SK-N-SH (cell line): ENCODE measurements around the gene PIP5K1B. TPM values are rescaled to one million over a fixed set of nuclear protein-coding genes. Genes with fewer than 3 reads are reported as not detected.

ENCODE experiments used
- CTCF ChIA-PET: fragments of 300-600, 350-600 bp; formaldehyde crosslinking; extraction: SDS; loops from one replicate; lab custom pipeline; 2021; lab: Yijun Ruan, JAX
- POLR2A ChIA-PET: fragments of 350-600 bp; sonication (Branson Sonifier 250); formaldehyde crosslinking; extraction: SDS; loops from one replicate; lab custom pipeline; 2020; ENCODE audit warnings: antibody characterized with exemption, inconsistent platforms; lab: Yijun Ruan, JAX
- DNase-seq: peaks from one replicate; pipeline ENCODE4 v3.0.0; 2012
- H2AFZ ChIP-seq: fragments of 200-600 bp; sonication (generic); 2 replicates; pipeline ENCODE4 v1.8.1; 2016; ENCODE audit warnings: antibody characterized with exemption, mild to moderate bottlenecking, low read depth
- H3F3A ChIP-seq: fragments of 200-600 bp; sonication (generic); replicated peaks from 2 replicates; pipeline ENCODE3; 2016; ENCODE audit warnings: antibody characterized with exemption, mild to moderate bottlenecking; ENCODE audit not compliant: insufficient read depth
- H3K27ac ChIP-seq, 2 experiments: fragments of 200-500 bp in 1 of 2; fragments of 200-600 bp in 1 of 2; sonication (Bioruptor generic) in 1 of 2; sonication (generic), shearing (Covaris generic) in 1 of 2; 2 replicates each; pipeline versions ENCODE4 v1.5.1 to v1.6.1; 2014 to 2016; ENCODE audit warnings: low read depth in 2 of 2, inconsistent platforms in 1 of 2, low read length in 1 of 2, mild to moderate bottlenecking in 1 of 2, mixed read lengths in 1 of 2
- H3K27me3 ChIP-seq: fragments of 200-600 bp; sonication (generic), shearing (Covaris generic); 2 replicates; pipeline ENCODE4 v1.6.1; 2016; ENCODE audit warnings: mixed run types; ENCODE audit not compliant: insufficient read depth
- H3K36me3 ChIP-seq, 2 experiments: fragments of 200-500 bp in 1 of 2; fragments of 200-600 bp in 1 of 2; sonication (Bioruptor generic) in 1 of 2; sonication (generic) in 1 of 2; replicated peaks in 1 of 2; 2 replicates each; pipeline versions ENCODE3 to v1.5.1; 2014 to 2016; ENCODE audit warnings: low read length in 1 of 2, mild to moderate bottlenecking in 1 of 2; ENCODE audit not compliant: insufficient read depth in 2 of 2, control insufficient read depth in 1 of 2
- H3K4me1 ChIP-seq, 2 experiments: fragments of 200-500 bp in 1 of 2; fragments of 200-600 bp in 1 of 2; sonication (Bioruptor generic) in 1 of 2; sonication (generic), shearing (Covaris generic) in 1 of 2; 2 replicates each; pipeline versions ENCODE4 v1.5.1 to v1.6.1; 2014 to 2016; ENCODE audit warnings: low read depth in 1 of 2, low read length in 1 of 2, mixed run types in 1 of 2; ENCODE audit not compliant: insufficient read depth in 2 of 2, control insufficient read depth in 1 of 2
- H3K4me2 ChIP-seq: fragments of 200-600 bp; sonication (generic), shearing (Covaris generic); 2 replicates; pipeline ENCODE4 v1.6.1; 2017; ENCODE audit warnings: mixed run types
- H3K4me3 ChIP-seq, 2 experiments: fragments of 200-500 bp in 1 of 2; fragments of 200-600 bp in 1 of 2; sonication (Bioruptor generic) in 1 of 2; sonication (generic), shearing (Covaris generic) in 1 of 2; 2 replicates each; pipeline versions ENCODE4 v1.5.1 to v1.8.1; 2014 to 2016; ENCODE audit warnings: low read depth in 2 of 2, inconsistent platforms in 1 of 2, low read length in 1 of 2, mild to moderate bottlenecking in 1 of 2, mixed read lengths in 1 of 2, moderate library complexity in 1 of 2
- H3K79me2 ChIP-seq: fragments of 200-600 bp; sonication (generic); 2 replicates; pipeline ENCODE4 v1.8.1; 2017; ENCODE audit warnings: mild to moderate bottlenecking; ENCODE audit not compliant: insufficient read depth
- H3K9ac ChIP-seq: fragments of 200-600 bp; sonication (generic); 2 replicates; pipeline ENCODE4 v1.6.1; 2017; ENCODE audit warnings: mixed run types
- H3K9me2 ChIP-seq: fragments of 200-600 bp; sonication (generic); 2 replicates; pipeline ENCODE4 v1.6.1; 2017; ENCODE audit warnings: mixed run types
- H3K9me3 ChIP-seq: fragments of 200-600 bp; sonication (generic); 2 replicates; pipeline ENCODE4 v1.6.1; 2017; ENCODE audit warnings: mixed run types, mild to moderate bottlenecking, moderate library complexity
- H4K20me1 ChIP-seq: fragments of 200-600 bp; sonication (generic); 2 replicates; pipeline ENCODE4 v1.6.1; 2017; ENCODE audit warnings: mild to moderate bottlenecking, mixed run types; ENCODE audit not compliant: insufficient read depth
- ELF1 ChIP-seq: IDR thresholded peaks from 2 replicates; pipeline ENCODE4 v1.4.0; 2012
- FOSL2 ChIP-seq: IDR thresholded peaks from 2 replicates; pipeline ENCODE4 v1.4.0; 2012; ENCODE audit warnings: low read depth, mild to moderate bottlenecking, moderate library complexity, borderline replicate concordance
- FOXM1 ChIP-seq: IDR thresholded peaks from 2 replicates; pipeline ENCODE4 v1.4.0; 2012; ENCODE audit warnings: low read depth, mild to moderate bottlenecking
- MEF2A ChIP-seq: IDR thresholded peaks from 2 replicates; pipeline ENCODE4 v1.4.0; 2012; ENCODE audit warnings: low read depth, borderline replicate concordance
- MXI1 ChIP-seq: IDR thresholded peaks from 2 replicates; pipeline ENCODE4 v1.6.1; 2012; ENCODE audit warnings: mild to moderate bottlenecking, low read depth, low read length, improper control_type of control experiment
- NRF1 ChIP-seq: IDR thresholded peaks from 2 replicates; pipeline ENCODE4 v1.6.1; 2012; ENCODE audit warnings: low read depth, mild to moderate bottlenecking, low read length
- RAD21 ChIP-seq: IDR thresholded peaks from 2 replicates; pipeline ENCODE4 v1.6.1; 2012; ENCODE audit warnings: mild to moderate bottlenecking, low read length
- RCOR1 ChIP-seq: fragments of 150-350 bp; IDR thresholded peaks from 2 replicates; pipeline ENCODE4 v1.6.1; 2017; ENCODE audit warnings: antibody characterized with exemption, low read length
- RFX5 ChIP-seq: IDR thresholded peaks from 2 replicates; pipeline ENCODE4 v1.6.1; 2012; ENCODE audit warnings: mild to moderate bottlenecking, improper control_type of control experiment, low read length
- SIN3A ChIP-seq: IDR thresholded peaks from 2 replicates; pipeline ENCODE4 v1.6.1; 2012; ENCODE audit warnings: low read depth, mild to moderate bottlenecking, low read length, moderate library complexity, borderline replicate concordance
- TCF12 ChIP-seq: IDR thresholded peaks from 2 replicates; pipeline ENCODE4 v1.4.0; 2012
- WGBS: methylation state at CpG from one replicate; pipeline ENCODE4 v1.1.6; 2017; ENCODE audit warnings: low lambda C conversion rate; 5-methylcytosine and 5-hydroxymethylcytosine counted together
- polyA plus RNA-seq, 3 experiments: library from polyadenylated mRNA; depleted of rRNA; stranded (reverse); fragments of >200 nt; gene quantifications; 2 replicates each; pipeline ENCODE4 v1.2.3, GENCODE V29; 2012
- TF ChIP-seq, protein P1 (sequence below): IDR thresholded peaks from 2 replicates; pipeline ENCODE4; 2012
- TF ChIP-seq, protein P2 (sequence below): IDR thresholded peaks from 2 replicates; pipeline ENCODE4 v1.4.0; 2012; ENCODE audit warnings: low read depth, borderline replicate concordance
- TF ChIP-seq, protein P3 (sequence below): fragments of 200-600 bp; sonication (generic); IDR thresholded peaks from 2 replicates; pipeline ENCODE4 v1.6.1; 2017; ENCODE audit warnings: antibody characterized with exemption, mild to moderate bottlenecking, moderate library complexity

PIP5K1B gene
- polyA plus RNA-seq, 1 of the 3 experiments (the other 2 are of a cell fraction), result not detected

DNA sequence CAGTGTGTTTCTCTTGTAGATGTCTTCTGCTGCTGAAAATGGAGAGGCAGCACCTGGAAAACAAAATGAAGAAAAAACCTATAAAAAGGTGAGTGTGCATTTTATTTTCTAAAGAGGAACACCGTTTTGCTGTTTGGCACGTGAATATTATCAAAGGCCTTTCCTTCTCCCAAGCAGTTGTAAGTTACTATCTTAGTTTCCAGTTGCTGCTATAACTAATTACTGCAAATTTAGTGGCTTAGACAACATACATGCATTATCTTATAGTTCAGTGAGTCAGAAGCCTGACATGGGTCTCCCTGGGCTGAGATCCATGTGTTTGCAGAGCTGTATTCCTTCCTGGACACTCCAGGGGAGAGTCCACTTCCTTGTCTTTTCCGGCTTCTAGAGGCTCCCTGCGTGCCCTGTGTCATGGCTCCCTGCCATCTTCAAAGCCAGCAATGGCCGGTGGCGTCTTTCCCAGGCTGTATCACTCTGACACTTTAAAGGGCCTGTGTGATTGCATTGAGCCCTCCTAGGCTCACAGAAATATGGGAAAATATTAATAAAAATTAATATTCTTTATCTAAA is 117.6 kb downstream of the PIP5K1B start:
- H3K9me2 ChIP-seq, result no peaks in the 10 kb centered on the region; the same call in 1 of the 2 replicates
- POLR2A ChIA-PET, result no interaction called here
- H3K27ac ChIP-seq, result no peak overlapping the region
- no peak overlapping the region for H3K9ac ChIP-seq
- H2AFZ ChIP-seq, result no peak overlapping the region
- TF ChIP-seq RCOR1, result no peak
- no peak overlapping the region for H3K4me2 ChIP-seq
- no peaks in the 10 kb centered on the region for H3K36me3 ChIP-seq
- DNase-seq, result no peak
- CTCF ChIA-PET, result no interaction called here
- H3K9me3 ChIP-seq, result no peaks in the 10 kb centered on the region
- H3K27me3 ChIP-seq, result peaks cover 15% of the 10 kb centered on the region; the same call in 1 of the 2 replicates
- no peaks in the 10 kb centered on the region for H3K79me2 ChIP-seq
- WGBS, result 5% methylated on average over 6 of the region's 6 CpGs
- no peaks in the 10 kb centered on the region for H3K4me1 ChIP-seq
- H3F3A ChIP-seq, result no peaks in the 10 kb centered on the region
- H3K4me3 ChIP-seq, result no peak overlapping the region
- H4K20me1 ChIP-seq, result no peaks in the 10 kb centered on the region

DNA sequence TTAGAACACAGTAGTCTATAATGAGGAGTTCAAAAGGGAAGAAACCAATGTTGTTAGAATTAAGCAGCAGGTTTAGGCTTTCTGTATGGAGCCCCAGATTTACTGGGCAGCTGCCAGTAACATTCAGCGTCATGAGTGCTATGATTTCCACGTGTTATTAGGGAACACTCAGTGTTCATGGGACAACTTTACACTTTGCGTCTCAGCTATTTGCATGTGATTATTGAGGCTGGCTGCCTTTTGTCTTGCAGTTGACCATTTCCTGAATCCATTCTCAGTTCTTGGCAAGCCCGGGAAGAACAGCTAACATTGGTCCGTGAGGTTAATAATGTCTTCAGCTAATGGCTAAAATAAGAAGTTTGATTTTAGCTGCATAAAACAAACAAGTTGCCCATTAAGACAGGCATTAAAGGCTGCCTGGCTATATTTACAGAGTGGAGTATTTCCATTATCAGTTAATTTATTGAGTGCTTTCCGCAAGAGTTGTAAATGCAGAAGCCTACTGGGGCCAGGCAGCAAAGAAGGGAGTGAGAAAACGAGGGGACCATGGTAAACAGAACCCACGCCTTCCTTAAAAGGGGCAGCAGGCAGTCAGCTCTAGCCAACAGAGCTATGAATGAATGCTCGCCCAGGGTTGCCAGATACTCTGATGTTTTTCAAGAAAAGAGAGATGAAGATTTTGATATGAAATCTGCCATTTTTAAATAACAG is 120.9 kb downstream of the PIP5K1B start:
- CTCF ChIA-PET, result no interaction called here
- no peak overlapping the region for H2AFZ ChIP-seq

DNA sequence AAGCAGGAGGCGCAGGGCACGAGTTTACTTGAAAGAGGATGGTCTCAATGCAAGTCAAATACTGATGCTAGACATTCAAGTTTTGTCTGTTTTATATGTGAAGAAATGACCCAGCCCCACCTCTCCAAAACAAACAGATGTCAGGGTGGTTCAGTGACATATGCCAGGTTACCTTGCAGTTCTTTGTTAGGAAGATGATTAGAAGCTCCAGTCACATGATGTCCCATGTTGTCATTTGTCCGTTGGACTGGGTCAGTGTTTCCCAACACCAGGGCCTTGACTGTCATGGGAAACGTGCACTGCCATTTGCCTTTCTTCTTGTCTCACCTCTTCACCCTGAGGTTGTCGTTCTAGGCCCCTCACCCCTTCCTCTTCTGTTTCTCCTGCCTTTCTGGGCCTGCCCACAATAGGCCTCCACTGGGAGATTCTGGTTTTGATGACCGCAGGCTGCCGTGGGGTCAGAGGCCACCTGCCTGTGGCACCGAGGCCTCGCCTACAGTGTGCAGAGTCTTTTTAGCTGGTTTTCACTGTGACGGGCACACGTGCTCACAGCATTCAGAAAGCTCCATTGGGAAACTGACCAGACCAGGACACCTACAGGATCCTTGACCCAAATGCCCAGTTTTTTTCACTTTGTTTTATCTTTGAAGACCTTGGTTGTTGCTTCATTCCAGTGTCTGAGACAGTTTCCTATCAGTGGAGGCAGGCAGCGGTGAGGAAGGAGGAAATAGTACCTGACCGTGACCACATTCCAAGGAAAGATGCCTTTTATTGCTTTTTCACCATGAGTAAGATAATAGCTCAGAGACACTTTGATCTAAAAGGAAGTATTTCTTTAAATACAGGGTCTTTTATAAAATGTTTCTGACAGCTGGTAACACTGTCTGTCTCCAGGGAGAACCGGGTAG is 123.1 kb downstream of the PIP5K1B start:
- no peaks in the 10 kb centered on the region for H3K36me3 ChIP-seq
- H3K4me1 ChIP-seq, result no peaks in the 10 kb centered on the region
- TF ChIP-seq RFX5, result no peak
- TF ChIP-seq RAD21, result no peak
- TF ChIP-seq, protein P1, sequence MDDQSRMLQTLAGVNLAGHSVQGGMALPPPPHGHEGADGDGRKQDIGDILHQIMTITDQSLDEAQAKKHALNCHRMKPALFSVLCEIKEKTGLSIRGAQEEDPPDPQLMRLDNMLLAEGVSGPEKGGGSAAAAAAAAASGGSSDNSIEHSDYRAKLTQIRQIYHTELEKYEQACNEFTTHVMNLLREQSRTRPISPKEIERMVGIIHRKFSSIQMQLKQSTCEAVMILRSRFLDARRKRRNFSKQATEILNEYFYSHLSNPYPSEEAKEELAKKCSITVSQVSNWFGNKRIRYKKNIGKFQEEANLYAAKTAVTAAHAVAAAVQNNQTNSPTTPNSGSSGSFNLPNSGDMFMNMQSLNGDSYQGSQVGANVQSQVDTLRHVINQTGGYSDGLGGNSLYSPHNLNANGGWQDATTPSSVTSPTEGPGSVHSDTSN, result no peak
- no peak for TF ChIP-seq TCF12
- TF ChIP-seq FOSL2, result no peak
- TF ChIP-seq SIN3A, result no peak
- no peak for TF ChIP-seq MXI1
- no peak for TF ChIP-seq ELF1
- TF ChIP-seq MEF2A, result no peak
- TF ChIP-seq, protein P2, sequence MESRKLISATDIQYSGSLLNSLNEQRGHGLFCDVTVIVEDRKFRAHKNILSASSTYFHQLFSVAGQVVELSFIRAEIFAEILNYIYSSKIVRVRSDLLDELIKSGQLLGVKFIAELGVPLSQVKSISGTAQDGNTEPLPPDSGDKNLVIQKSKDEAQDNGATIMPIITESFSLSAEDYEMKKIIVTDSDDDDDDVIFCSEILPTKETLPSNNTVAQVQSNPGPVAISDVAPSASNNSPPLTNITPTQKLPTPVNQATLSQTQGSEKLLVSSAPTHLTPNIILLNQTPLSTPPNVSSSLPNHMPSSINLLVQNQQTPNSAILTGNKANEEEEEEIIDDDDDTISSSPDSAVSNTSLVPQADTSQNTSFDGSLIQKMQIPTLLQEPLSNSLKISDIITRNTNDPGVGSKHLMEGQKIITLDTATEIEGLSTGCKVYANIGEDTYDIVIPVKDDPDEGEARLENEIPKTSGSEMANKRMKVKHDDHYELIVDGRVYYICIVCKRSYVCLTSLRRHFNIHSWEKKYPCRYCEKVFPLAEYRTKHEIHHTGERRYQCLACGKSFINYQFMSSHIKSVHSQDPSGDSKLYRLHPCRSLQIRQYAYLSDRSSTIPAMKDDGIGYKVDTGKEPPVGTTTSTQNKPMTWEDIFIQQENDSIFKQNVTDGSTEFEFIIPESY, result no peak
- no peak overlapping the region for H3K4me2 ChIP-seq
- H3K79me2 ChIP-seq, result no peaks in the 10 kb centered on the region
- 7% methylated on average over 14 of the region's 14 CpGs for WGBS
- H3K27ac ChIP-seq, result no peak overlapping the region
- H3K27me3 ChIP-seq, result peaks cover 33% of the 10 kb centered on the region; the same call in 1 of the 2 replicates
- DNase-seq, result no peak
- H2AFZ ChIP-seq, result no peak overlapping the region
- H3K9me3 ChIP-seq, result no peaks in the 10 kb centered on the region
- ChIA-PET CTCF (no interaction called here), POLR2A (no interaction called here)
- no peak overlapping the region for H3K4me3 ChIP-seq
- H3F3A ChIP-seq, result no peaks in the 10 kb centered on the region
- H3K9ac ChIP-seq, result no peak overlapping the region
- no peaks in the 10 kb centered on the region for H3K9me2 ChIP-seq
- H4K20me1 ChIP-seq, result no peaks in the 10 kb centered on the region

More for the DNA sequence above, 120.9 kb downstream of the PIP5K1B start:
- H3K4me2 ChIP-seq, result no peak overlapping the region
- no peaks in the 10 kb centered on the region for H3K36me3 ChIP-seq
- H3K79me2 ChIP-seq, result no peaks in the 10 kb centered on the region
- no peaks in the 10 kb centered on the region for H3K4me1 ChIP-seq
- TF ChIP-seq FOXM1 (no peak), NRF1 (no peak), SIN3A (no peak)
- TF ChIP-seq, protein P3, sequence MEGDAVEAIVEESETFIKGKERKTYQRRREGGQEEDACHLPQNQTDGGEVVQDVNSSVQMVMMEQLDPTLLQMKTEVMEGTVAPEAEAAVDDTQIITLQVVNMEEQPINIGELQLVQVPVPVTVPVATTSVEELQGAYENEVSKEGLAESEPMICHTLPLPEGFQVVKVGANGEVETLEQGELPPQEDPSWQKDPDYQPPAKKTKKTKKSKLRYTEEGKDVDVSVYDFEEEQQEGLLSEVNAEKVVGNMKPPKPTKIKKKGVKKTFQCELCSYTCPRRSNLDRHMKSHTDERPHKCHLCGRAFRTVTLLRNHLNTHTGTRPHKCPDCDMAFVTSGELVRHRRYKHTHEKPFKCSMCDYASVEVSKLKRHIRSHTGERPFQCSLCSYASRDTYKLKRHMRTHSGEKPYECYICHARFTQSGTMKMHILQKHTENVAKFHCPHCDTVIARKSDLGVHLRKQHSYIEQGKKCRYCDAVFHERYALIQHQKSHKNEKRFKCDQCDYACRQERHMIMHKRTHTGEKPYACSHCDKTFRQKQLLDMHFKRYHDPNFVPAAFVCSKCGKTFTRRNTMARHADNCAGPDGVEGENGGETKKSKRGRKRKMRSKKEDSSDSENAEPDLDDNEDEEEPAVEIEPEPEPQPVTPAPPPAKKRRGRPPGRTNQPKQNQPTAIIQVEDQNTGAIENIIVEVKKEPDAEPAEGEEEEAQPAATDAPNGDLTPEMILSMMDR, result no peak
- H3K27me3 ChIP-seq, result peaks cover 32% of the 10 kb centered on the region; the same call in 1 of the 2 replicates
- no peak for DNase-seq
- H3K27ac ChIP-seq, result no peak overlapping the region
- no peaks in the 10 kb centered on the region for H4K20me1 ChIP-seq
- H3K9me2 ChIP-seq, result no peaks in the 10 kb centered on the region
- POLR2A ChIA-PET, result no interaction called here
- WGBS, result 7% methylated on average over 9 of the region's 9 CpGs
- no peaks in the 10 kb centered on the region for H3K9me3 ChIP-seq
- no peak overlapping the region for H3K4me3 ChIP-seq
- H3K9ac ChIP-seq, result no peak overlapping the region
- H3F3A ChIP-seq, result no peaks in the 10 kb centered on the region
